ENCODE data around the gene ACAD8.
A peak's percentile ranks its signal among the peaks of the same experiment; 100 is the strongest.
"Not testable (repeated sequence)": the region's sequence is repeated elsewhere in the genome, so short reads cannot be mapped to it uniquely, and the experiment has no call there.

ACAD8 gene

DNA sequence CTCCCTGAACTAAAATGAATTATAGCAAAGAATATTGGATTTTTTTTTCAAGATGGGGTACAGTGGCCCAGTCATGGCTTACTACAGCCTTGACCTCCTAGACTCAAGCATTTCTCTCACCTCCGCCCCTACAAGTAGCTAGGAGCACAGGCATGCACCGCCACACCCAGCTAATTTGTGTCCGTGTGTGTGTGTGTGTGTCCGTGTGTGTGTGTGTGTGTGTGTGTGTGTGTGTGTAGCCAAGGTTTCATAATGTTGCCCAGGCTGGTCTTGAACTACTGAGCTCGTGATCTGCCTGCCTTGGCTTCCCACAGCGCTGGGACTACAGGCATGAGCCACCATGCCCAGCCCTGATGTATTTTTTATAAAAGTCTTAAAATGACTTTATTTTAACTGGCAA is 12.8 kb upstream of the ACAD8 start:
- DNase-seq (ENCODE audit: low spot score), result no peak

DNA sequence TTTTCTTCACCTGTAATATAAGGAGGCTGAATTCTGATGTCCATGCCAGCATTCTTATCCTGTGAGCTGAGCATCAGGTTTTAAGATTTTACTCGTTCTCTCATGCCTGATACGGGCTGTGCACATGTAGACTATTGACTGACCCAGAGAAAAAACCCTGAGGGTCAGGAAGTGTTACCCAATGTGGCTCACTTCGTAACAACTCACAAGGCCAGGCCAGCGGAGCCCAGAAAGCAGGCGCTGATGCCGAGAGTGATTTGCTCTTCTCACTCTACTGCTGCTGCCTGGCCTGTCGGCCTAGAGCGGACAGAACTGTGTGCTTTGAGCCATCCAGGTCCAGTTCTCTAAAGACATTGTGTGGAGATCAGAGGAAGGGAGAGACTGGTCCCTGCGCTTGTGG is 11.0 kb upstream of the ACAD8 start:
- no peak for DNase-seq (ENCODE audit: low spot score)

DNA sequence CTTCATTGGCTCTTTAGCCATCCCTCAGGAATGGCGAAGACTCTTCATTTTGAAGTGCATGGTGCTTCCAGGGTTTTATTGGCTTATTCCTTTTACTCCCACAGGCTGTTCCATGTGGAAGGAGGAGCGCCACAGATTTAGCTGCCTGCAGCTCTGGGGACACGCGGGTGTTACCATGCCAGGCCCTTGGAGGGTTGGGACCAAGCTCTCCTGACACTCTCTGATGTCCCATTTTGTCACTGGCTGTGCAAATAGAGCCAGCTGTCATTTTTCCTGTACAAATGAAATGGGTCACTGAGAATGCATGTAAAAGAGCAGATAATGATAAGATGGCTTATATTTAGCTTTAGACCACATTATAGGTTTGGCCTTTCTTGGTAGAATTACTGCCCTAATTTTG is 9.5 kb upstream of the ACAD8 start:
- DNase-seq (ENCODE audit: low spot score), result no peak

DNA sequence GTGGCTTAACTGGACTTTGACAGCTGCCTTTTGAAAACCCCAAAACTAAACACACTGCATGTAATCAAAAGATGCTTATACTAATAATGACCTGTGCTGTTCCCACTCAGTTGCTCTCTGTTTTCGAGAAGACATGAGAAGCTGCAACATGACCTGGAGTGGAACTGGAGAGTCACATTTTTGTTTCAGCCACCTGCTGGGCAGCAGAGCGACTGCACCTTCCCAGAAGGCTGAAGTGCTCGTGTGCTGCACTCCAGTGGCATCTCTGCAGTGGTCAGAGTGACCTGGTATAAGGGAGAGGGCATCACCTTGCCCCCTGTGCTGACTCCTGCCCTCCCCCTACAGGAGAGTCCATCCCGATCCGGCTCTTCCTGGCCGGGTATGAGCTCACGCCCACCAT is 8.8 kb upstream of the ACAD8 start:
- DNase-seq (ENCODE audit: low spot score), result peak; percentile 41

DNA sequence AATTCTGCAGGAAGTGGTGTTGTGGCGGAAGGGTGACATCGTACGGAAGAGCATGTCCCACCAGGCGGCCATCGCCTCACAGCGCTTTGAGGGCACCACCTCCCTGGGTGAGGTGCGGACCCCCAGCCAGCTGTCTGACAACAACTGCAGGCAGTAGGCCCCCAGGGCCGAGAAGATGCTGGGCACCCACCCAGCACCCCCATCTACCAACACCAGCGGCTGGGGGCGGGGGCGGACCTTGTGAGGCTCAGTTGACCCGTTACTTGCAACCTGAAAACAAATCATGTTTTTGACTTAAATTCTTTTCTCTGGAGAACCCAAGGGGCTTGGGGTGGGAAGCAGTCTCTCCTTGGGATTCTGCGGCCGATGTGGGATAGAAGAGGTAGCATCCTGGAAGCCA is 7.9 kb upstream of the ACAD8 start:
- DNase-seq (ENCODE audit: low spot score), result no peak

DNA sequence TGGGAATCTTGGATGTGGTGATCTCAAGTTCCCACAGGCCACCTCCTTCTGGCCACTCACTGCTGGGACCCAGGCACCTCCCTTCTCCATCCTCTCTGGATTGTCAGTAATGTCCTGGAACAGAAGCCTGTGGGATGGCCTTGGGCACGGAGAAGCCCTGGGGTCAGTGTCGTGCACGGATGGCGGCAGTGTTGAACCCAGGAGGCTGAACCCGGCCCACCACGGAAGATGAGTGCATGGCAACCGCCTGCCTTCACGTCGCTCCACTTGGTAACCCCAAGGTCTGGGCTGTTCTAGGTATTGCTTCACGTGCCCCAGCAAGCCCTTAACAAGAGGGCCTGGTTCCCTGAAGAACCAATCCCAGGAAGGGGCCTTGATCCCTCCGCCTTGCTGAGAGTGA is 7.3 kb upstream of the ACAD8 start:
- DNase-seq (ENCODE audit: low spot score), result no peak

DNA sequence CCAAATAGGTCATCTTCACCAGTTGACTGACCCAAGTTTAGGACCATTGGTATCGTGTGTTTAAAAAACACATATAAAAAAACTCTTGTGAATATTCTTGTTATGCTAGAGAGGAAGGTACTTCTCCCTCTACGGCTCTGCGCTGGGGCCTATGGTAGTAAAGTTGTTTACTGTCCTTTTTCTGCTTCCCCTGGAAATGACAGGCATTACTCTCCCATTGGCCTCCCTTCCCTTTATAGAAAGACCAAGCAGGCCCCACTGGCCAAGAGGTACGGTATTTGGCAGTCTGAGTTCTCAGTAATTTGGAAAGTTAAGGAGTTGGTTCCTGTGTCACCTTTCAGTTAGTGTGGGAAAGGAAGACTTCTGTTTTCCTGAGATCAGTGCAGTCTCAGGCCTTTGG is 6.7 kb upstream of the ACAD8 start:
- DNase-seq (ENCODE audit: low spot score), result no peak

DNA sequence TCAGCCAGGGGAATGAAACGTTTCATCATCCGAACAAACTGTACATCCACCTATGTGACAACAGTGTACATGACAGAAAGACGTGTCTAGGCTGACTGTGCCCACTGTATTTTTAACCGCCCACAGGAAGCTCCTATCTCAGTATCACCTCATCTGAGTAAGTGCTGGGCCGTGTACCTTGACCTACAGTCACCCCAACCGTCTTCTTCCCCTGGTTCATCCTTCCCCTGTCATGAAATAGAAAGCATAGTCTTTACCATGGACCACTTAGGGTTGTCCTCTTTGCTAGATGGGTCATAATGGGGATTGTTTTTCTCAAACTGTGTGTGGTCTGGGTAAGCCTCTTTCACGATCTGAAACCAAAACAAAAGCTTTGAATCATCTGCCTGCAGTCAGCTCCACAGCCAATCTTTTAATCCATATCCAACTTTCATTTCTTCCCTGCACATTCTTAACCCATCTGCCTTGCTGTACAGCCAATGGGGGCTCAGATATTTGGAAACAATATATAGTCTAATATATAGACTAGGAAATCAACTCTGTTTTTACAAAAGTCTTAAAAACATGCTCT is 4.4 kb upstream of the ACAD8 start:
- DNase-seq (ENCODE audit: low spot score), result peak; percentile 41

DNA sequence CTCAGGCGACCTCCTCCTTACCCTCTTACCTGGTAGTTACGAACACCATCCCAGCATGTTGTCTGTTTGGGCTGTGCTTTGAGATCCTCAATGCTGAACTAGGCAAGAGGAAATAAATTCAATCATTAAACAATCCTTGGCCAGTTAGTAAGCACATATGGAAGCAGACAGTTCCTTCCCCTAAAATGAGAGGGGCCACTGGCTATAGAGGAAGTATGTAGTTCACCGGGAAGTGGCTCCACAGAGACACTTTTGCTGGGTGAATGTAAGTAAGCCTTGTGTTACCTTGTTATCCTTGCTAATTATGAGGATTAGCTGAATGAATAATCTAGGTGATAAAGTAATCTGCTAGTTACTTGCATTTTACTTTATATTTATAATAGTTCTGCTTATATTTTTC is 3.1 kb upstream of the ACAD8 start:
- no peak for DNase-seq (ENCODE audit: low spot score)

DNA sequence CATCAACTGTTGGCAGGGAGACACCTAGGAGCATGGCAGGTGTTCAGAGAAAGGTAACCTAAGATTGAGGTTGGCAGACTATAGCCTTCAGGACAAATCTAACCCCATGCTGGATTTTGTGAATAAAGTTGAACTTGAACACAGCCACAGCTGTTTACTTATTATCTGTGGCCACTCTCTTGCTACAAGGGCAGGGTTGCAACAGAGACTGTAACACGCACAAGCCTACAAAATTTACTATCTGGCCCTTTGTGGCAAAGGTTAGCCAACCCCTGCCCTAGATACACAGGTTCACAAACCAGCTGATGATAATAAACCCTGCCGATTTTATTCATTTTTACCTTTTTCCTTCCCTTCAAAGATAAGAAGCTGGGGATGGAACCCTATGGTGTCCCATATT is 2.7 kb upstream of the ACAD8 start:
- no peak for DNase-seq (ENCODE audit: low spot score)

DNA sequence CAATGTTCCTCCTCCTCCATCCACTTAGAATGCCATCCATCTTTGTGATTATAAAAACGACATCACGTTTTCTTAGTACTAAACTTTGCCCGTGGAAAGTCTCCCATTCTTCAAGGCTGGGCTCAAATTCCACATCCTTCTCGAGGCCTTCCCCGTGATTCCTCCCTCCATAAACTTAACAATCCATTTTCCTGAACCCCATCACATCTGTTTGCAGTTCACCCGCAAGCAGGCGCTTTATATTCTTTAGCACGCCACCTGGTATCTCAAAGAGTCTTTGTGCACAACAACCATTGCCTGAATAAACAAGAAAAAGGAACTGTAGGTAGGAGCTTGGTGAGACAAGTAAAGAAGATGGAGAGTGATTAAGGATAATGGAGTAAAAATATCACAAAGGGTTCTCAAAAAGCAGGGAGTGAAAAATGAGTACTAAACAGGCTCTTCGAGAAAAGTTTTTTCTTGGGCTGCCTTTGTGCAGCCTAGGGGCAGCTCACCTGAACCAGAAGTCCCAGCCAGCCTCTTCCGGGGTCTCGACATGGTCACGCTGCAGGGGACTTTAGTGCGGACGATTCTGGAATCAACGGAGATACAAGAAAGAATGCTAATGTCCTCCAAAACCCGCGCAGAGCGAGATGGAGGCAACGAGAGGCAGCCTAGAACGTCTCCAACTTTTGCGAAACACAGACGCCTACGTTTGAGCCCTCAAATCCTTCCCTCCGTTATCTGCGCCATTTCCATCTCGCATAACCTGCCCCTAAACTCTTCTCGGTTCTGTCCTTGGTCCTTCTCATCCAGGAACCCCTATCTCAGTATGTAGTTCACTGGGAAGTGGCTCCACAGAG is 801 bp upstream of the ACAD8 start:
- DNase-seq (ENCODE audit: low spot score), result peak; percentile 56

DNA sequence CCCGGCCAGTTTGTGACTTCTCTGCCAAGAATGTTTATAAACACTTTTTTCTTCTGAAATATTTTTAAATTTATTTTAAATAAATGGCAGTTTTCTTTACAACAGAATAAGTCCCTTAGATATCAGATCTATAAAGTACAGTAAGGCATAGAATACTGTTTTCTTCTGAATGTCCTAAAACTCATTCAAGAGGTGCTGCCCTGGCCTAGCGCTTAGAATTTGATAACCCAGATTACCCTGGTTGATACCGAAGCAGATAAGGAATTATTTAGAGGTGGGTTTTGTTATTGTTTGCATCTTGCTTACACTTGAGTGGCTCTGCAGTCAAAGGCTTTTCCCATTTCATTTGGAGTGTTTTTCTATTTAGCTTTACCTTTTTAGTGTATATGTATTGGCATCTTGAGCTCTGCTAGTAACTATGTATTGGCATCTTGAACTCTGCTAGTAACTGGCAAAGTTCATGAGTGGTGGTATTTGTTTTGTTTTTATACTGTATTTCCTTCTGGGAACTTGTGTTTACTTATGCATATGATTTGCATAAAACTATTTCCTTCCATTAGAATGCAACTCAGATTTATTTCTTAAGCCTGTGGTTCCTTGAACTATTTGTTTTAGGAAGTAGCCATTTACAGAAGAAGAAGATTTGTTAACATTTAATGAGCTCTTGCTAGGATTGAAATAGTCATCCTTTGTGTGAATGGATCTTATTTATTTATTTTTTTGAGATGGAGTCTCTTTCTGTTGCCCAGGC is 1.2 kb downstream of the ACAD8 start:
- DNase-seq (ENCODE audit: low spot score), result no peak

DNA sequence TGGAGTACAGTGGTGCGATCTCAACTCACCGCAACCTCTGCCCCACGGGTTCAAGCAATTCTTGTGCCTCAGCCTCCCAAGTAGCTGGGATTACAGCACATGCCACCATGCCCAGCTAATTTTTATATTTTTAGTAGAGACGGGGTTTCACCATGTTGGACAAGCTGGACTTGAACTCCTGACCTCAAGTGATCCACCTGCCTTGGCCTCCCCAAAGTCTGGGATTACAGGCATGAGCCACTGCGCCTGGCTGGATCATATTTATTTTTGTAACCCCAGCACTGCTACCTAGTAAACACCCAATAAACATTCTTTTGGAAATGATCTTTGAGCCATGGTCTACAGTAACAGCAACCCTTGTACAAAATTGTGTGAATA is 1.8 kb downstream of the ACAD8 start:
- not testable (repeated sequence) for DNase-seq (ENCODE audit: low spot score)

DNA sequence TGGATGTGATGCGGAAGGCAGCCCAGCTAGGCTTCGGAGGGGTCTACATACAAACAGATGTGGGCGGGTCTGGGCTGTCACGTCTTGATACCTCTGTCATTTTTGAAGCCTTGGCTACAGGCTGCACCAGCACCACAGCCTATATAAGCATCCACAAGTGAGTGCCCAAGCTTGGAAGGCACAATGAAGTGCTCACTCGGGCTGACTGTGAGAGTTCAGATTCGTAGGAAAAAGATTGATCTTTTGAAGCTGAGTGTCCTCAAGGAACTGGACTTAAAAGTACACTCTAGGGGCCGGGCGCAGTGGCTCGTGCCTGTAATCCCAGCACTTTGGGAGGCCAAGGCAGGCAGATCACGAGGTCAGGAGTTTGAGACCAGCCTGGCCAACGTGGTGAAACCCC is 3.7 kb downstream of the ACAD8 start:
- no peak for DNase-seq (ENCODE audit: low spot score)

DNA sequence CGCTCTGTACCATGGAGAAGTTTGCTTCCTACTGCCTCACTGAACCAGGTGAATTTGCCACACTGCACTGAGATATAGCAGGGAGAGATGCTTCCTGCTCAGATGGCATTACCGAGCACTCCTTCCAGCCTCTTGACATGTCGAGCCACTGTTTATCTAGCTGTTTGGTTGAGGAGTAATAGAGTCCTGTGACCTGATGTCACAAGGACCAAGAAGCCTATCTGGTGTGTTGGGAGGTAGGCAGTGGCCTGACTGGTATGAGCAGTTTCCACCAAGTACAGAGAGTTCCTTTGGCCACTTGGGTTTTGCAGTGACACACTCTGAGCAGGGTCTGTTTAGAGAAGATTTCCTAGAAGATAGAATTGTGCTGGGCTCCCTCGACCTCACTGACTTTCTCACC is 5.2 kb downstream of the ACAD8 start:
- no peak for DNase-seq (ENCODE audit: low spot score)

DNA sequence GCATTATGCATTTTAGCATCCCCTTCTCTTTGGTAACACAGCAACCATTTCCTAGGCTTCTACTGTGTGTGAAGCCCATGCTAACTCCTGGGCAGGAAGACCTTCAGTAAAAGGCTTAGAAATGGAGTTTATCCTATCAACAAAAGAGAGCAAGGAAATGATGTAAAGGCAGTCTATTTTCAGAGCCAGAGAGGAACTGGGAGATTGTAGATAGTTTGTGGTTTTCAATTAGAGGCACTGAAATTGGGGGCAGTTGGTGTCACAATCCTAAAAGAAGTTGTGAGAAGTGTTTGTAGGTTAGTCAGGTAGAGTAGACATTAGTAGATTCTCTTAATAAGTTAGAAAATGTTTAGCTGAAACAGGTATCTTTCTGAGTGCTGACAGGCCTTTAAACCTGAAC is 7.1 kb downstream of the ACAD8 start:
- DNase-seq (ENCODE audit: low spot score), result no peak

DNA sequence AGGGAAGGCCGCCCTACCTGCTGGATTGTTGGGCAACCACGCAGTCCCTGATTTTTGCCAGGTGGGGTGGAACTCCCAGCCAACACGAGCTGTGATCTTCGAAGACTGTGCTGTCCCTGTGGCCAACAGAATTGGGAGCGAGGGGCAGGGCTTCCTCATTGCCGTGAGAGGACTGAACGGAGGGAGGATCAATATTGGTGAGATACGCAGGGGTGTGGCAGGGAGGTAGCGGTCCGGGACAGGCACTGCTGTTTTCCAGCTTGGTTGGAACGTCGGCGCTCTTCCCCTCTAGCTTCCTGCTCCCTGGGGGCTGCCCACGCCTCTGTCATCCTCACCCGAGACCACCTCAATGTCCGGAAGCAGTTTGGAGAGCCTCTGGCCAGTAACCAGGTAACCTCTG is 7.6 kb downstream of the ACAD8 start:
- DNase-seq (ENCODE audit: low spot score), result no peak

DNA sequence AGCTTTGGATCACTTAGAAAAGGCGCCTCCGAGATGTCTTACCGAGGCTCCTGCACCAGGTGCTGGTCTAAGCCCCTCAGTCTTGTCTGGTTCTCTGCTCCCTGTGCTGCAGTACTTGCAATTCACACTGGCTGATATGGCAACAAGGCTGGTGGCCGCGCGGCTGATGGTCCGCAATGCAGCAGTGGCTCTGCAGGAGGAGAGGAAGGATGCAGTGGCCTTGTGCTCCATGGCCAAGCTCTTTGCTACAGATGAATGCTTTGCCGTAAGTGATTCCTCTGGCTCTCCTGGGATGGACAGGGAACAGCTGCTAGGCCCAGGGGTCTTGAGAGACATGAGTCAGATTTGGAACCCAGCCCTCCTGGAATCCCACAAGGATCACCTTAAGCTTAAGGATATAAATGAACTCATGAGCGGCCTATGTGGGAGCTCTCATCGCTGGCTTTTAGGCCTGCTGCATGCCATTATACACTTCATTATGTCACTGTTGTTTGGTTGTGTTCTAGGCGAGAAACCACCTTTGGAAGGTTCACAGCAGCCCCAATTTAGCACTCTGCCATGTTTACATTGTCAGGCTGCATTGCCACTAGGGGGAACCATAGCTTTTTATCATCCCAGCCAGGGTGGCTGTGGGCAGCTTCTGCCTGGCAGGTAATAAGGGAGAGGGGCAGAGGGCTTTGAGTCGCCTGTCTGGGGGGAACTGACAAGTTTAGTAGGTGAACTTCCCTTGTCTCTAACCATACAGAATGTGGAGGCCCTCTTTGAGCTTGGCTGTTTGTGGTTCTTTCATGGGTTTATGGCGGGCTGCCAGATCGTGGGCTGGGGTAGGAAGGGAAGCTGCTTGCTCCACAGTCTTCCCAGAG is 8.5 kb downstream of the ACAD8 start:
- DNase-seq (ENCODE audit: low spot score), result peak; percentile 45

DNA sequence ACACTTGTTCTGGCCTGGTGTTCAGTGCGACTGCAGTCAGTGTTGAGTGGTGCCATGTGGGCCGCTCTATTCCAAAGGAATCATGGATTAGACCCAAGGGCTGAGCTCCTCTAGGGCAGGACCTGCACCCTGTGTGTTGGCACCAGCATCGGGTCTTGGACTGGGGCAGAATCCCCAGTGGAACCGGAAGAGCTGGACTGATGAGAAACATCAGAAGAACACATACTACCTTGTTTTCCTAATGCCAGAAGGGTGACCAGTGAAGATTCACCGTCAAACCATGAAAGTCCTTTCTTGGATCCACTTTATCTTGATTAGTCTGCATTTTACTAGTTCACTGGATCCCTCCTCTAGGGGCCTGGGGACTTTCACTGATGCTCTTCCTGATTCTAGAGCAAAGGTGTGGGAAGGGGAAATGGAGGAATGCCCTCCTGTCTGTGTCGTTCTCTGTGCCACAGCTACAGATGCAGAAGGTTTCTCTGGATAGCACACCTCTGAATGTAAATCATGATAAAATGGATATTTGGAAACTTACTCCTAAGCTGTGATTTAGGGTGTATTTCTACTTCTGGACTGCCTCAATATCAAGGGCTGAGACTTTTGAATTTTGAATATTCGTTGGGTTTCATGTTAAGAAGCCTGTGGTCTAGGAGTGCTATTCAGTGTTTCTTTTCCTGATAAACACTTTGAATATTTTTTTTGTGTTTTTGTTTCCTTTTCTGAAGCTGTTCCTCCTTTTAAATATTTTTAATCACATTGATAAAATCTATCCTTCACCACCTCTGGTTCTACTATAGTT is 11.8 kb downstream of the ACAD8 start:
- DNase-seq (ENCODE audit: low spot score), result no peak

DNA sequence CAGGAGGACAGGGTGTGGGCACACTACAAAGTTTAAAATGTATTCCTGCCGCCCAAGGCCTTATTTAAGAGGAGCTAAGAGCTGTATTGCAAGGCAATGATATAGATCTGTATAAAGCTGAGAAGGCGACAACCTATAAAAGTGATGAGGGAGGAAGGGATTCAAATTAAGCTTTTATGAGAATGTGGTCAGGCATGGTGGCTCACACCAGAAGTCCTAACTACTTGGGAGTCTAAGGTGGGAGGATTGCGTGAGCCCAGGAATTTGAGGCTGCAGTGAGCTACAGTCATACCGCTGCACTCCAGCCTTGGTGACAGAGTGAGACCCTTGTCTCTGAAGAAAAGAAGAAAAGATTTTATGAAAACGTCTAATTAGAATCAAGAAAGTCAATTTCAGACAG is 13.1 kb downstream of the ACAD8 start:
- DNase-seq (ENCODE audit: low spot score), result no peak

DNA sequence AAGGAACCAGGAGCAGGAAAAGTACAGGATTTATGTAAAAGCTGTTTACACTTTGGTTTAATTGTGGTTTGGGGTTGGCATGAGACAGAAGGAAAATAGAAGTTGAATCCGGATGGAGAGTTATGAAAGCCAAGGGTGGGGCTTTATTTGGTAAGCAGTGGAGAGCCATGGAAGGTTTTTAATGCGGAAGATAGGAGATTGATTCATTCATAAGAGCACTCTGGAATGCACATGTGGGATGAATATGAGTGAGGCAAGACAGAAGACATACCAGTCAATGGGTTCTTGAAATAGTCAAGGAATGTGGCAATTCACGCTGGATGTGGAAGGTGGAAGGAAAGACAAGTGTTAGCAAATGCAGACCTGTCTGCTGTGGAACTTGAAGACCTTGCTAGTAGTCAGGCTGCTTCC is 13.5 kb downstream of the ACAD8 start:
- peak; percentile 74 for DNase-seq (ENCODE audit: low spot score)

DNA sequence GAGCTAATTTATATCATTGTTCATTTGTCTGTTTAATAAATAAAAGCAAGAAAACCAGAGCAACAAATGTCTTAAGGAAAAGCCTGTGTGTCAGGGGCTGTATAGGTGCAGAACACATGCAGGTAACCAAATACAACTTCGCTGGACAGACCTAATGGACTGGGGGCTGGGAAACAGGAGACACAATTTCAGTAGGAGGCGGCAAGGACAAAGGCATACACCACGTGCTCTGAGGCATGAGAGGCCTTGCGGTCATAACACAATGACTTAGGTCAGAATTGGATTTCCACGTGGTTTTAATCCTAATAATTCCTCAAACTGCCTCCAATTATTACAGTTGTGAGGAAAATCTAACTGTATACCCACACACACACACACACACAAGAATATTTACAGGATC is 14.1 kb downstream of the ACAD8 start:
- no peak for DNase-seq (ENCODE audit: low spot score)

Data from AG08396 (cell line).